Type B pancreatic cell (in vitro differentiated cells): ENCODE results near the gene AFF1. TPM values are rescaled to one million over a fixed set of nuclear protein-coding genes. Genes with fewer than 3 reads are reported as not detected.

Experiments
- DNase-seq: peaks from one replicate; pipeline ENCODE4 v3.0.0; 2021; ENCODE audit warnings: mixed read lengths; ENCODE audit not compliant: unreplicated experiment; ENCODE audit errors: extremely low spot score
- H3K27ac Mint-ChIP-seq: 2 replicates; pipeline ENCODE4 v1.8.0; 2021; ENCODE audit warnings: mild to moderate bottlenecking, mixed read lengths
- H3K27me3 Mint-ChIP-seq: 2 replicates; pipeline ENCODE4 v1.8.0; 2021; ENCODE audit warnings: mixed read lengths
- H3K36me3 Mint-ChIP-seq: 2 replicates; pipeline ENCODE4 v1.8.0; 2021; ENCODE audit warnings: mixed read lengths
- H3K4me1 Mint-ChIP-seq: one replicate; pipeline ENCODE4 v1.8.0; 2021; ENCODE audit warnings: mixed read lengths; ENCODE audit not compliant: unreplicated experiment
- H3K4me3 Mint-ChIP-seq: 2 replicates; pipeline ENCODE4 v1.8.0; 2021; ENCODE audit warnings: mild to moderate bottlenecking, mixed read lengths
- H3K9me3 Mint-ChIP-seq: 2 replicates; pipeline ENCODE4 v1.8.0; 2021; ENCODE audit warnings: mixed read lengths
- total RNA-seq: library from RNA; stranded (reverse); gene quantifications from 2 replicates; pipeline ENCODE4 v1.2.1, GENCODE V29; 2021; ENCODE audit warnings: low replicate concordance
- TF ChIP-seq, protein P1 (sequence below): fragments of 200-600 bp; sonication (generic); conservative IDR thresholded peaks from 2 replicates; pipeline ENCODE4 v1.5.0; 2021; ENCODE audit warnings: antibody characterized with exemption, mild to moderate bottlenecking

AFF1 gene
- total RNA-seq, 1 donor from 2014 or later, result 39.7 TPM

DNA sequence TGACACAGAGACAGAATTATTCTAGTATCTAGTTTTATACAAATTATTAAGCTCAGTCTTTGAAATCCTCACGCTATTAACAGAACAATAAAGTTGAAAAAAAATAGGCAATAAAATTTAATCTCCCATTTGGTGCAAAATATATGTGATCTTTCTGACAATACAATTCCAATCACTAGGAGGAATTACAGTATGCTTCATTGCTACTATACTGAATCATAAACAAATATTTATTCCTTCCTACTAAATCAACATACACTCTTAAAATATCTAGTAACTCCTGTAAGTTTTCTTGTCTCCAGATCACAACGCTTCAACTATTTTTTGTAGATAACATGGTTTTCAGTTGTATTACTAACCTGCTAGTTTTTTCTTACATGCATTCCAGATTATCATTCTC is 239.9 kb downstream of the AFF1 start:
- H3K4me1 Mint-ChIP-seq, result no peaks in the 10 kb centered on the region
- peaks cover 14% of the 10 kb centered on the region for H3K36me3 Mint-ChIP-seq
- TF ChIP-seq, protein P1, sequence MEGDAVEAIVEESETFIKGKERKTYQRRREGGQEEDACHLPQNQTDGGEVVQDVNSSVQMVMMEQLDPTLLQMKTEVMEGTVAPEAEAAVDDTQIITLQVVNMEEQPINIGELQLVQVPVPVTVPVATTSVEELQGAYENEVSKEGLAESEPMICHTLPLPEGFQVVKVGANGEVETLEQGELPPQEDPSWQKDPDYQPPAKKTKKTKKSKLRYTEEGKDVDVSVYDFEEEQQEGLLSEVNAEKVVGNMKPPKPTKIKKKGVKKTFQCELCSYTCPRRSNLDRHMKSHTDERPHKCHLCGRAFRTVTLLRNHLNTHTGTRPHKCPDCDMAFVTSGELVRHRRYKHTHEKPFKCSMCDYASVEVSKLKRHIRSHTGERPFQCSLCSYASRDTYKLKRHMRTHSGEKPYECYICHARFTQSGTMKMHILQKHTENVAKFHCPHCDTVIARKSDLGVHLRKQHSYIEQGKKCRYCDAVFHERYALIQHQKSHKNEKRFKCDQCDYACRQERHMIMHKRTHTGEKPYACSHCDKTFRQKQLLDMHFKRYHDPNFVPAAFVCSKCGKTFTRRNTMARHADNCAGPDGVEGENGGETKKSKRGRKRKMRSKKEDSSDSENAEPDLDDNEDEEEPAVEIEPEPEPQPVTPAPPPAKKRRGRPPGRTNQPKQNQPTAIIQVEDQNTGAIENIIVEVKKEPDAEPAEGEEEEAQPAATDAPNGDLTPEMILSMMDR, result no peak
- no peak overlapping the region for H3K4me3 Mint-ChIP-seq
- no peak for DNase-seq
- H3K9me3 Mint-ChIP-seq, result no peaks in the 10 kb centered on the region
- no peak overlapping the region for H3K27ac Mint-ChIP-seq
- H3K27me3 Mint-ChIP-seq, result no peaks in the 10 kb centered on the region

DNA sequence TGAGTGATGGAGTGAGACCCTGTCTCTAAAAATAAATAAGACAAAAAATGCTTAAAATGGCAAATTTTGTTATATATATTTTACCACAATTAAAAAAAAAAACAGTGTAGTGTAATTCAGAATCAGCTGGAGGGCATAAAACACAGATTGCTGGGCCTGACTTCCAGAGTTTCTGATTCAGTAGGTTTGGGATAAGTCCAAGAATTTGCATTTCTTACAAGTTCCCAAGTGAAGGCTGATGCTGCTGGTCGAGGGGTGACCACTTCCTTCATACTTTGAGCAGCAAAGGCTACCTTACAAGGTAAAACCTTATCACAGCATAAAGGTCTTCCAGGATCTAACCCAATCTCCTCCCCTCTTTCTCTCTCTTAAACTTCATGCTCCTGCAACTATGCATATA is 244.9 kb downstream of the AFF1 start:
- peaks cover 15% of the 10 kb centered on the region for H3K36me3 Mint-ChIP-seq
- H3K9me3 Mint-ChIP-seq, result no peaks in the 10 kb centered on the region
- TF ChIP-seq, protein P1, result no peak
- H3K27me3 Mint-ChIP-seq, result no peaks in the 10 kb centered on the region
- no peak for DNase-seq
- no peaks in the 10 kb centered on the region for H3K4me1 Mint-ChIP-seq
- no peak overlapping the region for H3K27ac Mint-ChIP-seq
- no peak overlapping the region for H3K4me3 Mint-ChIP-seq

DNA sequence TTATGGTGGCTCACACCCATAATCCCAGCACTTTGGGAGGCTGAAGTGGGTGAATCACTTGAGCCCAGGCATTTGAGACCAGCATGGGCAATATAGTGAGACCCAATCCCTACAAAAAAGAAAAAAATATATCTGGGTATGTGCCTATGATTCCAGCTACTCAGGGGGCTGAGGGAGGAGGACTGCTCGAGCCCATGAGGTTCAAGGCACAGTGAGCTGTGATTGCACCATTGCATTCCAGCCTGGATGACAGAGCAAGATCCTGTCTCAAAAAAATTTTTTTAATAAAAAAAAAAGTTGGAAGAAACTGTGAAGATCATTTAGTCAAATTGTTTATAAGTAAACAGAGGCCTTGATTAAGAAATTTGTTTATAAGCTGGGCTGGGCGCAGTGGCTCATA is 246.0 kb downstream of the AFF1 start:
- H3K9me3 Mint-ChIP-seq, result no peaks in the 10 kb centered on the region
- peaks cover 11% of the 10 kb centered on the region for H3K36me3 Mint-ChIP-seq
- TF ChIP-seq, protein P1, result no peak
- no peak overlapping the region for H3K4me3 Mint-ChIP-seq
- H3K4me1 Mint-ChIP-seq, result no peaks in the 10 kb centered on the region
- H3K27ac Mint-ChIP-seq, result no peak overlapping the region
- no peaks in the 10 kb centered on the region for H3K27me3 Mint-ChIP-seq
- DNase-seq, result no peak

DNA sequence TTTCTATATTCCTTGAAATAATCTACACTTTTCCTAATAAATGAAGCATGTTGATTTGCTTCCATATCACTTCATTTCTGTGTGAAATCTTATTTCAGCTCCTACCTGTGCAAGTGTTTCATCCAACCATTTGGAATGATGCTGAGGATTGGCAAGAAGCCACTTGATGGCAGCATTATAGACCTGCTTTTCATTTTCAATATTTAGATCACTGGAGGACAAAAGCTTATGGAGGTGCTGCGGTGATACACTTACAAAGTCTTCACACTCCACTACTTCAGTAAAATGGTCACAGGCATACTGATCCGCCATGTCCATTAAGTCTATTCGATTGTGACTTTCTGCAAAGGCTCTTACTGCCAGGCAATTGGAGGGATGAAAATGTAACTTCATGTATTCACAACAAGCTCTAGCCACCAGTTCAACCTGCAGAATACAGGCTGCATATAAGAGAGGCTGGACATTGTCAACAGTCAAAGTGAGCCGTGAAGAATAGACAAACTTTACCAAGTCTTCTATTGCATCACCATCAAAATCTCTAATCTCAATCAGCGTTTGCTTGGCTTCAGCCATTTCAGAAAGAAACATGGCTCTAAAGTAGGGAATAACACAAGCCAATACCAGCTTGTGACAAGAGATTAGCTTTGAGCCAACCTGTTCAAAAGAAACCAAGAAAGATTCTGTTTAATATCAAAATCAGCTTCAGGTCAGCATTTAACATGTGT is 250.5 kb downstream of the AFF1 start:
- Mint-ChIP-seq H3K4me1 (peaks cover 5% of the 10 kb centered on the region), H3K9me3 (no peaks in the 10 kb centered on the region), H3K4me3 (no peak overlapping the region), H3K27ac (no peak overlapping the region), H3K36me3 (peaks cover 12% of the 10 kb centered on the region), H3K27me3 (no peaks in the 10 kb centered on the region)
- TF ChIP-seq, protein P1, result no peak
- no peak for DNase-seq

DNA sequence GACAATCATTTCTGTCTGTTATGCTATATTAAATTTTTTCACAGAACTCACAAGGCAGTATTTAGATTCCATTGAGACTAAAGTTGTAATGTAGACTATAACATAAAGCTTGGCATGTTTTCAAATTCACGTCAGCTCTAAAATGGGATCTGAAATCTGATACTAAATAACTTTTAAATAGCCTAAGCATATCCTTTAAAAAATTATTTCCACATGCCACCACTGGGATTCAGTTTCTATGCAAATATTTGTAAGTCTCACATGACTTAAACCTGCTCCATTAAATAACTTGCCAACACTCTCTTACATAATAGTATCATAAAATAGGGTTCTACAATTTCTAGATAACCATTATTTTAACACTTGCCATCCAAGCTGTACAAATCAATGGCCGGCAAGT is 253.2 kb downstream of the AFF1 start:
- Mint-ChIP-seq H3K9me3 (peaks cover 4% of the 10 kb centered on the region), H3K4me3 (no peak overlapping the region), H3K27ac (no peak overlapping the region), H3K4me1 (peaks cover 5% of the 10 kb centered on the region), H3K36me3 (peaks cover 11% of the 10 kb centered on the region), H3K27me3 (no peaks in the 10 kb centered on the region)
- TF ChIP-seq, protein P1, result no peak
- DNase-seq, result no peak

DNA sequence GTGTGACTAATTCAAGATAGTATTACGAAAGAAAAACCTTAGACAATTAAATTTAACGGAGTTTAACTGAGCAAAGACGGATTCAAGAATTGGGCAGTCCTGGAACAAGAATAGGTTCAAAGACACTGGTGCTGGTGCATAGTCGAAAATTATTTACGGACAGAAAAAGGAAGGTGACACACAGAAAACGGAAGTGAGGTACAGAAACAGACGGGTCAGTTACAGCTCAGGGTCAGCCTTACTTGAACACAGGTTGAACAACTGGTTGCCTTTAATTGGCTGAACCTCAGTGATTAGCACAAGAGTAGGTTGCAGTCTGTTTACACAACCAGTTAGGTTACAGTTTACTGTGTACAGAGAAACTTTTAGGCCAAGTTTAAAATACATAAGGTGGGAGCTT is 254.1 kb downstream of the AFF1 start:
- Mint-ChIP-seq H3K36me3 (peaks cover 8% of the 10 kb centered on the region), H3K27ac (no peak overlapping the region), H3K27me3 (no peaks in the 10 kb centered on the region), H3K9me3 (peaks cover 4% of the 10 kb centered on the region), H3K4me3 (no peak overlapping the region), H3K4me1 (peaks cover 5% of the 10 kb centered on the region)
- TF ChIP-seq, protein P1, result no peak
- no peak for DNase-seq
